NCI-H748 (cell line): ENCODE data around the gene UBE2E2.

Experiments used
- DNase-seq: peaks from one replicate; lab custom pipeline; 2025; ENCODE audit not compliant: unreplicated experiment; lab: John Stamatoyannopoulos, UW

The UBE2E2 gene

GRCh38 chr3:23239211-23240068, 36.3 kb downstream of the UBE2E2 start:
- DNase-seq = no peak

- peak; percentile 2 for DNase-seq
Measured at GRCh38 chr3:23240171-23240785, 37.2 kb downstream of the UBE2E2 start.

- no peak for DNase-seq
Measured at GRCh38 chr3:23241256-23241655, 38.1 kb downstream of the UBE2E2 start.

GRCh38 chr3:23242106-23242505, 39.0 kb downstream of the UBE2E2 start:
- DNase-seq = no peak

- DNase-seq = no peak
Measured at GRCh38 chr3:23244324-23245041, 41.4 kb downstream of the UBE2E2 start.

GRCh38 chr3:23246651-23247050, 43.5 kb downstream of the UBE2E2 start:
- no peak for DNase-seq

- DNase-seq = no peak
Measured at GRCh38 chr3:23248594-23249131, 45.5 kb downstream of the UBE2E2 start.

GRCh38 chr3:23249961-23250360, 46.8 kb downstream of the UBE2E2 start:
- DNase-seq = no peak

GRCh38 chr3:23252122-23252521, 49.0 kb downstream of the UBE2E2 start:
- no peak for DNase-seq

GRCh38 chr3:23253214-23253613, 50.1 kb downstream of the UBE2E2 start:
- DNase-seq = no peak

GRCh38 chr3:23254282-23254681, 51.2 kb downstream of the UBE2E2 start:
- DNase-seq = no peak

- no peak for DNase-seq
Measured at GRCh38 chr3:23254835-23255234, 51.7 kb downstream of the UBE2E2 start.

- no peak for DNase-seq
Measured at GRCh38 chr3:23256741-23257435, 53.8 kb downstream of the UBE2E2 start.

- no peak for DNase-seq
Measured at GRCh38 chr3:23258110-23258509, 55.0 kb downstream of the UBE2E2 start.

GRCh38 chr3:23259515-23259914, 56.4 kb downstream of the UBE2E2 start:
- DNase-seq = no peak

- no peak for DNase-seq
Measured at GRCh38 chr3:23262766-23263165, 59.6 kb downstream of the UBE2E2 start.

GRCh38 chr3:23263796-23264195, 60.7 kb downstream of the UBE2E2 start:
- no peak for DNase-seq

- no peak for DNase-seq
Measured at GRCh38 chr3:23264413-23264812, 61.3 kb downstream of the UBE2E2 start.

- DNase-seq = no peak
Measured at GRCh38 chr3:23270423-23270822, 67.3 kb downstream of the UBE2E2 start.

- no peak for DNase-seq
Measured at GRCh38 chr3:23271876-23272741, 69.0 kb downstream of the UBE2E2 start.
